NK-92 (cell line): ENCODE results near the gene ST3GAL2.
A peak's percentile ranks its signal among the peaks of the same experiment; 100 is the strongest.

Source experiments
- DNase-seq: peaks from one replicate; lab custom pipeline; 2025; ENCODE audit not compliant: unreplicated experiment; lab: John Stamatoyannopoulos, UW

Gene ST3GAL2, protein sequence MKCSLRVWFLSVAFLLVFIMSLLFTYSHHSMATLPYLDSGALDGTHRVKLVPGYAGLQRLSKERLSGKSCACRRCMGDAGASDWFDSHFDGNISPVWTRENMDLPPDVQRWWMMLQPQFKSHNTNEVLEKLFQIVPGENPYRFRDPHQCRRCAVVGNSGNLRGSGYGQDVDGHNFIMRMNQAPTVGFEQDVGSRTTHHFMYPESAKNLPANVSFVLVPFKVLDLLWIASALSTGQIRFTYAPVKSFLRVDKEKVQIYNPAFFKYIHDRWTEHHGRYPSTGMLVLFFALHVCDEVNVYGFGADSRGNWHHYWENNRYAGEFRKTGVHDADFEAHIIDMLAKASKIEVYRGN

DNA sequence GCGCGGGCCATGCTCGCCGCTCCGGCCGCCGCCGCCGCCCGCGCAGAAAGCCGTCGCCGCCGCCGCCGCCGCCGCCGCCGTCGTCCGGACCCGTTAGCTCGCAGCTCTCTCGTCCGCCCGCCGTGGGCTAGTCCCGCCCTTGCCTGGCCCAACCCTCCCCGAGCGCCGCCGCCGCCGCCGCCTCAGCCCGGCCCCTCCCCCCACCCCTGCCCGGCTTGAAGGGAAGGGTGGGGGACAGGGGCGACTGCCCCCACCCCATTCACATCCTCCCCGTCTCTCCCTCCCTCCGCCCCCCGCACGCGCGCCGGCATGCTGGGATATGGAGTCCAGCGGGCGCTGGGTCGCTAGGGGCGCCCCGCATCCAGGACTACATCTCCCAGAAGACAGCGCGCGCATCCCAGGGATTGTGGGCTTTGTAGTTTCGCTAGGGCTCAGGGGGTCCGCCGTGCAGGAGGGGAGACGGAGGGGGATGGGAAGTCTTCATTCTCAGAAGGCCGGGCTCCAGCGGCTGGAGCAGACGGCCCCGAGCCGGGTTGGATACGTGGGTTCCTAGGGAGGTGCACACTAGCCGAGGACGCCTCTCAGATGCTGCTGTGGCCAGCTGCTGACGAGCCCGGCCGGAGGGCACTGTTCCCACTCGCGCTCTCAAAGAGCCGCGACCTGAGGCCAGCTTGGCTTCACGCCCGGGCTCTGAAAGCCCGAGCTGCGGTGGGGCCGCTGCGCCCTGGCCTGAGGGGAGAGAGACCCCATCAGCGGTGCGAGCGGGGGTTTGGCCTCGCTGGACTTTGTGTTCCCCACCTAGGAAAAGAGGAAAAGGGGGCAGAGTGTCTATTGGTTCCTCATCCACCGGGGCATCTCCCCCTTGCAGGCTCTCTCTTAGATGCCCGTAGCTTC lies at the start of gene ST3GAL2:
TSS of gene ST3GAL2 (minus strand) at position 132 of the 894 bp plus-strand sequence. CDS start 40,570 bp downstream, outside the sequence.
- DNase-seq = peak; percentile 39

DNA sequence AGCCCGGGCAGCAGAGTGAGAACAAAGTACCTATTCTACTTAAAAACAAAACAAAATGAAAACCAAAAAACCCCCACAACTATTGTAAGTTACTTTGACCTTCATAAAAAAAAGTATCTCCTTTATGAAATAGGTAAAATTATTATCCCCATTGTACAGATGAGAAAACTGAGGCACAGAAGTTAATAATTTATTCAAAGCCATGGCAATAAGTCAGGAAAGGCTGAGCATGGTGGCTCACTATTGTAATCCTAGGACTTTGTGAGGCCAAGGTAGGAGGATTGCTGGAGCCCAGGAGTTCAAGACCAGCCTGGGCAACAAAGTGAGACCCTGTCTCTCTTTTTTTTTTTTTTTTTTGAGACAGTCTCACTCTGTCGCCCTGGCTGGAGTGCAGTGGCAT lies 46.0 kb upstream of the ST3GAL2 start:
- DNase-seq = no peak

DNA sequence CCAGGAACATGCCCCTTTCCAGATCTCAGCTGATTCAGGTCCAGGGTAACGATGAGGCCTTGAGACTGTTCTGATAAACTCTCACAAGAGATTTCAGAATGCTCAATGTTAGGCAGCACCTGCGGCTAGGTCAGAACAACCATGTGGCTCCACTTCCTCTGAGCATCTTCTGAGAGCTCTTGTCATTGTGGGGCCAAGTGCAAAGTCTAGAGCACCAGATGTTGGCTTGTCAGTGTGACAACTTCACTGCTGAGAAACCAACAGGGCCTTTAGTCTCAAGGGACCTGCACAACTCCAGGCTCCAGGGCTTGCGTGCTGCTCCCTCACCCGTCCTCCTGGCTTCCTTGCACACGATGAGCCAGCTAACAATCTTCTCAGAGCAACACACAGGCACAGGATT lies 44.5 kb upstream of the ST3GAL2 start:
- no peak for DNase-seq

GRCh38 chr16:70482624-70483023 lies 43.7 kb upstream of the ST3GAL2 start:
- no peak for DNase-seq

DNA sequence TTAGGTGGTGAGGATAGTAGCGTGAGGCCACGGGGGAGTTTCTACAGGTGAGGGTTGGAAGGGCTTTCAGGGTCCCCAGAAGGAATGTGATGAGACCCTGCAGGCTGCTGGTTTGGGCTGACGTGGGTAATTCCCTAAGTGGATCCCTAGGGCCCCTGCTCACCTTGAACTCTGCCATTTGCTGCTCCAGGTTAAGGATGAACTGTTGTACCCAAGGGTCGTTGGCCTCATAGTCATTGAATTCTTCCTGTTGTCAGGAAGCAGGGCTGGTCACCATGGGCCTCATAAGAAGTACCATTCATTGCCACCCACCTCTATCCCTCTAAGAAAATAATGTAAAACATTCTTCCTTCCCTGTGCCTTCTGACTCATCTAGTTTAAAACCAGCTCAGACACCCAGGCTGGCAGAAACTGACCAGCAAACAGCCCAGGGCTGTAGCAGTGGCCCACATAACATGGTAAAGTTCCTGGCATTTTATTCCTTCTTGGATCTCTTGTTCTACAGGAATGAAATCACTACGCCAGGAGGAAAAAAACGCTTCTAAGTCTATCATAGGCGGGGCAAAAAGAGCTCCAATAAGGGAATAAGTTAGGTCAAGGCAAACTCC lies 43.1 kb upstream of the ST3GAL2 start:
- no peak for DNase-seq

- no peak for DNase-seq
Measured at GRCh38 chr16:70480127-70481105, 41.5 kb upstream of the ST3GAL2 start.

- no peak for DNase-seq
Measured at GRCh38 chr16:70478912-70479341, 40.0 kb upstream of the ST3GAL2 start.

- no peak for DNase-seq
Measured at GRCh38 chr16:70478169-70478568, 39.3 kb upstream of the ST3GAL2 start.

DNA sequence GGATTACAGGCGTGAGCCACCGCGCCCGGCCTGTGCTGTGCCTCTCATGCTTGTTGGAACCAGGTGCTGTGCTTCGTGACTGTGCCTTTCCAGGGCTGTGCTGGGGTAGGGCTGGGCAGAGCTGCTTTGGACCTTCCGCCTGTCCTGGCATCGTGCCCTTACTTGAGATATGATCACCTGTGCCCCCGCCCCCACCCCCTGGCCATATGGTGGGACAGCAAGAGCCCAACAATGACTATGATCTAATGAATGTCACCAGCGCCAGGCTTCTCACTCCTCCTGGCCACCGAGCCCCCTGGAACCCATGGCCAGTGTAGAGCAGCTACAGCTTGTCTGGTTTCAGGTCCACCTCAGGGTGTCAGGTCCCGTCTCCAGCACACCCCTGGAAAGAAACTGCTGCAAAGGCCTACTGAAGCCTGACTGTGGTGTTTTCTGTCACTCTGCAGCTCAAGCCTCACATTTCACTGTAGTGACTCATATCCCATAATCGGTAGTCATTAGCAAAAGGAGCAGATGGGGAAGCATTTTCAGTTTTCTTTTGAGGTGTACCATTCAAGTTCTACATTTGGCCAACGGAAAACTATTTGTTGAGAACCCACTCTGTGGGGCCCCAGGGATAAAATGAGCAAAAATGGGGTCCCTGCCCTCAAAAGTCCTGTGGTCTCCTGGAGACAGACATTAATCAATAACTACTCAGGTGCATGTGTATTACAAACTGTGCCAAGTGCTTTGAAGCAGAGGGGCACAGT lies 37.5 kb upstream of the ST3GAL2 start:
- DNase-seq = no peak

- DNase-seq = no peak
Measured at GRCh38 chr16:70475054-70475871, 36.4 kb upstream of the ST3GAL2 start.

GRCh38 chr16:70474320-70475053 lies 35.6 kb upstream of the ST3GAL2 start:
- DNase-seq = no peak

- no peak for DNase-seq
Measured at GRCh38 chr16:70473446-70474319, 34.8 kb upstream of the ST3GAL2 start.

DNA sequence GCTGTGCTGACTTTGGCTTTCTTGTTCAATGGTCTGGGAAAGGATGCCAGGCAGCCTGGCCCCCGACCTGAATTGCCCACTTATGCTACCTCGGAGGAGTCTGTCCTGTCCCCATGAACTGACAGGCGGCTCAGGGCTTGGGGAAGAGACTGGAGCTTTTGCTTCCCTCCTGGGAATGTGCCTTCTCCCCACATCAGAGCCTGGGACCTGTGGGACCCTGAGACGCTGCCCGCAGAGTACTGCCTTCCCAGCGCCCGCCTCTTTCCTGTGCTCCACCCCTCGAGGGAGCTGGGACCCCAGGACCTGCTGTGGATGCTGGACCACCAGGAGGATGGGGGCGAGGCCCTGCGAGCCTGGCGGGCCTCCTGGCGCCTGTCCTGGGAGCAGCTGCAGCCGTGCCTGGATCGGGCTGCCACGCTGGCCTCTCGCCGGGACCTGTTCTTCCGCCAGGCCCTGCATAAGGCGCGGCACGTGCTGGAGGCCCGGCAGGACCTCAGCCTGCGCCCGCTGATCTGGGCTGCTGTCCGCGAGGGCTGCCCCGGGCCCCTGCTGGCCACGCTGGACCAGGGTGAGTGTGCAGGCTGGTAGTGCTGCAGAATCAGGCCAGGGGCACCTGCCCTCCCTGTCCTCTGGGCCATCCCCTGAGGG lies 34.0 kb upstream of the ST3GAL2 start:
- no peak for DNase-seq

DNA sequence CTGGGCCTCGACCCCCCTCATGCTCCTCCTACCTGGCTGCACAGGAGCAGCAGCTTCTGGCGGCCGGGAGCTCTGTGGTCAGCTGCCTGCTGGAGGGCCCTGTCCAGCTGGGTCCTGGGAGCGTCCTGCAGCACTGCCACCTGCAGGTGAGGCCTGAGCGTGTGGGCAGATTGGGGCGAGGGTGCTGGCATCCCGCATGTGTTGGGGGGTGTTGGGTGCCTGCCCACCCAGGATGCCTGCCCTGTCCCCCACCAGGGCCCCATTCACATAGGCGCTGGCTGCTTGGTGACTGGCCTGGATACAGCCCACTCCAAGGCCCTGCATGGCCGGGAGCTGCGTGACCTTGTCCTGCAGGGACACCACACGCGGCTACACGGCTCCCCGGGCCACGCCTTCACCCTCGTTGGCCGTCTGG lies 32.0 kb upstream of the ST3GAL2 start:
- DNase-seq = no peak

DNA sequence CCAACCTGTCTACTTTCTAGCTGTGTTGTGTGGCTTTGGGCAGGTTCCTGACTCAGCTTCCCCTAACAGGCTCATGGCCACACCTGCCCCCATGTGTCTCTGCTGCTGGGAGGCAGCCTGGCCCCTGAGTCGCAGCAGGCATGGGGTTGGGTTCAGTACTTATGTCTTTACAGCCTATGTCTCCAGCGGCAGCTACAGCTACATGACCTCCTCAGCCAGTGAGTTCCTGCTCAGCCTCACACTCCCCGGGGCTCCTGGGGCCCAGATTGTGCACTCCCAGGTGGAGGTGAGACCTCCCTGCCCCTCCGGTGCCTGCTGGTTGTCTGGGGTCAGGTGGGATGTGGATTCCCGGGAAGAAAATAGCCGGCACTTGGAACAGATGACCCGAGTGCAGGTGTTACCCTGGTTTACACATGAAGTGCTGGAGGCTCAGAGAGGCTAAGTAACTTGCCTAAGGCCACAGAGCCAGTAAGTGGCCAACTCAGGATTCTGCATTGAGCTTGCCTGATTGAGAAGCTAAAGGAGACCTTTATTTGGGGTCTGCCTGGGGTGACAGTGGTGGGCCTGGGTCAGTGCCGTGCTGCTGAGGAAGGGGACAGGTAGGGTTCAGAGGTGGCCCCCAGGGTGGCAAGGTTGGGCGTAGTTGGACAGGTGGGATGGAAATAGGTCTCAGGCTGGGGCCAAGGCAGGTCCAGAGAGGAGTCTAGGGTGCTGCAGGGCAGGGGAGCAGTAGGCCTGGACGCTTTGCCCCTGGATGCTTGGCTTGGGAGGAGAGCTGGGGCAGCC lies 31.4 kb upstream of the ST3GAL2 start:
- no peak for DNase-seq
